T-helper 22 cell (primary cell): Measurements from ENCODE around the gene BCAS1.
"Not testable (repeated sequence)": the region's sequence is repeated elsewhere in the genome, so short reads cannot be mapped to it uniquely, and the experiment has no call there.

ENCODE experiments used
- DNase-seq: peaks from one replicate; pipeline ENCODE4 v3.0.0-alpha.2; 2020; ENCODE audit warnings: low read depth

Gene BCAS1

DNA sequence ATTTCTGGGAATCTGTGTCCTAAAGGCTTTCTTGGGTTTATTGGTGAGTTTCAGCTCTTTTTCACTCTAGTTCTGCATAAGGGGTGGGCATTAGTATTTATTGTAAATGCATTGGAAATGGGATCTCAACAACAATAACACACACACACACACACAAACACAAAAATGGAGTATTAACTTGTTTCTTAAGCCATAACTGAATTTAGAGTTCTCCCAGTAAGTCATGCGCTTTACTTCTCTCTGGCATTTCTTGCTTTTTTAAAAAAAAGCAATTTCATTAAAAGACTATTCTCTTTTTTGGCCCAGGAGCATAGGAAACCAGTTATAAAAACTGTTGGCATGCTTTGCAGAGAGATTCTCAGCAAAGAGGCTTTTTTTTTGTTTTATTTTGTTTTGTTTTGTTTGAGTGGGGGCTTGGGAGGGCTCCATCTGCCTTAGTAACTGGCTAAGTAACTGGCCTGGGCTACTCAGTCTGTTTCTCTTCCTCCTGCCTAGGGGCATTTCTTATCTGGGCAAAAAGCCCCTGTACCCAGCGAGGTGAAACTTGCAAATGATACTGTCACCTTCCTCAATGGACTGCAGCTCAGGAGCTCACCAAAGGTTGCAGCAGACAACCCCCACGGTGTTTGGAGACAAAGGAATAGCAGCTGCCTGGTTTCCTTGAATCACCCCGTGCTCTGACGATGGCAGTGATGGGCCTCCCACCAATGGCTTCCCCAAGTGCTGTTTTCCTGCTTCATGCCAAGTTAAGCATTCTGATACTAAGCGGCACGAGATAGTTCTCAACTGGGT lies 128.5 kb downstream of the BCAS1 start:
- DNase-seq, result no peak

DNA sequence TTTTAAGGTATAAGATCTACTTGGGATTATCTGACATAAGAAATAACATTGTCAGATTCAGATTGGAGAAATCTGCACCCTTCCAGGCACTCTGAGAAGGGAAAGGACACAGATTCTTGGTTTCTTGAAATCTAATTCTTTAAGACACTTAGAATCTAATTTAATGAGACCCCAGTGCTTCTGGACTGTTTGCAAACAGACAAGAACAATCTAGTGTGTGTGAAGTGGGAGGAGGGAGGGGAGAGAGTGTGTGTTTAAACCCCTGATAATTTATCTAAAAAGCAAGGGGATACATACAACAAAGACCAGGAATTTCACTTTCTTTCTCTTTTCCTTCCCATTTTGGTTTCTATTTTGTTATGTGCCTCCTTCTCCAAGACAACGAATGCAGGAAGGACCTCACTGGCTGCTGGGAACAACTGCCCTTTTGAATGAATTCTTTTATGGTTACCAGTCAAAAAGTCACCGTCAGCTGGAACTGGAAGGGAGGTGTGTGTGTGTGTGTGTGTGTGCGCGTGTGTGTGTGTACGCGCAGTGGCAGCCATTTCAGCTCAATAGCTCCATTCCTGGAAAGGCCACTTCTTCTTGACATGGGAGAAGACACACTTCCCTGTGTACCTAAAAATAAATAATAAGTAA lies 129.4 kb downstream of the BCAS1 start:
- no peak for DNase-seq

DNA sequence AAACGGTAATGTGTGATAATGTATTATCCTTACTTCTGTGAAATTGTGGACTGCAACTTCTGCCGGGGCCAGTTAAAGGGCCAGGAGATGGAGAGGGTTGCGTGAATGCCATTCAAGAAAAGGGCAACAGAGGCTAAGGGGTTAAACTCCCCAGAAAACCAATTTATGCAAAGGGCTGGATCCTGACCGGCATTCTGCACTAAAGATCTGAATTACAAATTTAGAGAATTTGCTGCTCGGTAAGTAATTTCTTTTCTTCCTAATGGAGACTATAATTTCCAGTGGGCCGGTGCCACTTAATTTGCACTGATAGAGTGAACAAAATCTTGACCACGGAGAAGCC lies 130.1 kb downstream of the BCAS1 start:
- DNase-seq, result no peak

DNA sequence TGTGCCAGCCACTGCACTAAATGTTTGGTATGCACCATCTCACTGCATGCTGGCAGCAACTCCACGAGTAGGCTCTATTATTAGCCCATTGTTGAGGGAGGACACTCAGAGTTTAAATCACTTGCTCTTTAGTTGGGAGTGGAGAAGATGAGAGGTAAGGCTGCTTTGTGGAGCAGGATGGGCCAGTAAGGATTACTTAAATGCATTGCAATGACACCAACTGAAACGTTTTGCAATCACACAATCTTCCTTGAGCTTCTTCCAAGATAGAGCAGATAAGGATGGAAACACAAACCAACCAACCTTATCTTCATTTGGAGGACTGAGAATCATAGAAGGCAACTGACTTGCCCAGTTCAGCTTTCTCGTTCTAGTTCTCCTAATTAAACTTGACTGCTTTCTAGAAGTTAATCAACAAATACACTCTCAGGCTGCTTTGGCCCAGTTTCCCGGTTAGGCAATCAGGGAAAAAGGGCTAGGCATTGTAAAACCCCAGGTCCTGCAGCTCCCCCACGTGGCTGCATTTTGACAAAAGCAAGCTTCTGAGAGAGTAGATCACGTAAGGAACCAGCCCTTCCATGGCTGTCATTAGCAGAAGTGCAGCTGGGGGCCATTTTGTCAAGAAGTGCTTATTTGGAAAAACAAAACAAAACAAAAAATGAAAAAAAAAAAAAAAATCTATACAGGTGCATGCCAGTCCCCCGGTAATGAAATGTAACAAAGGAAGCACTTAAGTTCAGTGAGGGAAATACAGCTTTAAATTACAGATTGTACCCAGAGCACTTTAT lies 130.6 kb downstream of the BCAS1 start:
- no peak for DNase-seq

DNA sequence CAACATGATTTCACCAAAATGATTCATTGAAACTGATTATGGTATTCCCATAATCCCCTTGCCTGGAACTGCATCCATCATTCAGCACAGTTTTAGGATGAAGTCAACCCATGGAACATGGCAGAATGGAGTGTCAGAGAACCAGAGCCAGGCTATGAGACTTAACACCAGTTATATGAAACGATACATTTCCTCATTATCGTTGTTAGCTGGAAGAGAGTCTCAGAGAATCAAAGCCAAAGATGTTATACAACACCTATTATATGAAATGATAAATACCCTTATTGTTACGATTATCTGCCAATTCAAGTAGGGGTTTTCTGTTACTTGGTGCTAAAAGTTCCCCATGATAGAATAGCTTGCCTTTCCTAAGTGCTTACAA lies 131.2 kb downstream of the BCAS1 start:
- DNase-seq, result no peak

DNA sequence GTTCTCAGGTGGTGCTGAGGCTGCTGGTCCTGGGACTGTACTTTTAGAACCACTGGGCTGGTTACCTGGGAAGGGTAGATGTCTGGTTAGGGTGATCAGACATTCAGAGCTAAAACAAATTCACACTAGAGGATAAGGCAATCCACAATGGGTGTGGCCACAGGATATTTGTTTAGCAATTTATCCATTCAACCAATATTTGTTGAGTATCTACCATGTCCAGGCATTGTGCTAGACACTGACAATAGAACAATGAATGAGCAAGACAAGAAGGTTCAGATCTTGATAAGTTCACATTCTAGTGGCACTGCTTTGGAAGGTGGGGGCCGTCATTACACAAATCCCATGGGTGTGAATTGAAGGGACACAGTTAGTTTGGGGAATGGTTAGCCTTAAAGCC lies 131.7 kb downstream of the BCAS1 start:
- DNase-seq, result no peak

DNA sequence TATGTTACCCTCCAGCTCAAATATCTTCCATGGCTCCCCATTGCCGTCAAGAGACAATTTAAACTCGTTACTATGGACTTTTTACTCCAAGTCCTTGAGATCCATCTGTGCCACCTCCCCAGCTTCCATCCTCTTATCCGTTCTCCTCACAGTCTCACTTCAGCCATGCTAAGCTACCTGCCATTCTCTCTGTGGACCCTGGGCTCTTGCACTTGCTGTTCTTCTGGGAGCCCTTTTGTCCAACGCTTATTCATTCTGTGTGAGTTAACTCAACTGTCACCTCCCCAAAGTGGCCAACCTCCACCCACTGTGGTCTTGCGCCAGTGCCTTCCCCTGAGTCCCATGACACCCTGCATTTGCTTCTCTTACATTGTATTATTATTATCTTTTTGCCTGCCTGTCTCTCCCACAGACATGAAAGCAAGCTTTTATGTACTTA lies 132.4 kb downstream of the BCAS1 start:
- DNase-seq, result no peak

DNA sequence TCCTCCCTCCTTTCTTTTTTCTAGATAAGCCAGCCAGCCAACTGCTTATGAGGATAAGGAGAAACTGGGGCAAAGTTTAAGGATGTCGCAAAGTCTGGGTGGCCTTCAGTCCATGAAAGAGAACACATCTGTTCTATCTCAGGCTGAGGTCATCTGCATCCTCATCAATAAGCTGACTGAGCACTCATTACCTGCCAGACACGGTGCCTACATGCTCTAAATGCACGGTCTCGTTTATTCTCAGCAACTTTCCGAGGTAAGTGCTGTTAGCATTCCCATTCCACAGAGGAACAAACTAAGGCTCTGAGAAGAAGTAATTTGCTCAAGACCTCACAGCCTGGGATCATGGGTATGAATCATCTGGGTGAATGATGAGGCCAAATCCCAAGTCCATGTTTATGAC lies 133.1 kb downstream of the BCAS1 start:
- DNase-seq, result no peak

DNA sequence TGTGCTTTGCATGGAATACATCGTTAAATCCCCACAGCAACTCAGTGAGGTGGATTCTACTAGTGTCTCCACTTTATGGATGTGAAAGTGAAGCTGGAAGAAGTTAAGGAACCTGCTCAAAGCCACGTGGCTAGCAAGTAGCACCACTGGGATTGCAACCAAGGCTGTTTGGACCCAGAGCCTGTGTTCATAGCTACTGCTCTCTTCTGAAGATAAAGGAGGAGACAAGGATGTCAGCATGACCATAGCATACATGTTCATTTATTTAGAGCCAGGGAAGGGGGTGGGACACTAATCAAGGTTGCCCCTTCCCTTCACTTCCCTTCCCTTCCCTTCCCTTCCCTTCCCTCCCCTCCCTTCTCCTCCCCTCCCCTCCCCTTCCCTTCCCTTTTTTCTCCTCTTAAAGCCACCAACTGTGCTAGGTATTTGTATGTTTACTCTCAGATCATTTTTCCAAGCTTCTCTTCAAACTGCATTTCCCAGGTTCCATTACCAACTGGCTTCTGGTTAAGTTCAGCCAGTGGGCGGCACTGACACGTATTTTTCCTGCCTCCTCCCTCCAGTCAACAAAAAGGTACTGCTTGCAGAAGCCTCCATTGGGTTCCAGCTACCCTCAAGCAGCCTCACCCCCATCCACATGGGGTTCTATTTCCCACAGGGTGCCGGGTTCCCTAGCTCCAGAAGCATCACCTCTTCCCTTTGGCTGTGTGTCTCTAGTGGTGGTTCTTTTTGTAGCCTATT lies 134.9 kb downstream of the BCAS1 start:
- DNase-seq, result no peak

DNA sequence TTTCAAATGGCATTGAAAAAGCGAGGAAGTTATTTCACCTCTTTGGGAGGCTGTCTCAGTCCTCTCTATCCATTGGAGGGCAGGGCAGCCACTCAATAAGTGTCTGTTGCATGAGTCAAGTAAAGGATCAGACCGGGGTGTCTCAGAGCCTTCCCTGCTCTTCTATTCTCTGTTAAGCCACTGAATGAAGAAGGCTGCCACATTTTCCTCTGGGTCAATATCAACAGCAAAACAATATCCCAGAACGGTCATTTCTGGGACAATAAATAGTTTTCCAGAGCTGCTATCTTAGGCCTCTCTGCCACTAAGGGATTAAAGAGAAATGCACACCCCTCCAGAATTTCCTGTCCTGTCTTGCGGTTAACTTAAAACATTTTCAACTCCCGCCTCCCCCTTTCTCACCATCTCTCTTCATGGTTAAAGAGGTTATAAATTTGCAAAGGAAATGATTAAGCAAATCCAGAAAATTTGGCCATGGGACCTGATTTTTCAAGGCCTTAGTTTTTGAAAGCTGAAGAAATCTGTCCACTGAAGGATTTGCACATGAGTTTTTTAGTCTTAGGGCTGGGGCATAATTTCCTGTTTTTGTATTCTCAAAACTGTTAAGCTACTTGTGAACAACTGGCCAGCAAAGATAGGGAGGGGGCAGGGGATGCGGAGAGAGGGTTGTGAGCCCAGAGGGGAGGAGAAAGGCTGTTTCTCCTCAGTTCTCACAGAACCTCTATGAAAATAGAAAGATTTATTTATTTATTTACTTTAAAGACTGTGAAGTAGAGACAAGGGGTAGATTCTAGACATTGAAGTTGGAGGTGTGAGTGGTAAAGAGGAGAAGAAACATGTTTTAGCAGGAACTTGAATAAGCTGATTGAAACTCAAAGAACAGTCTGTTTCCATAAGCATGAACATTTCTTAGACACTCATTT lies 135.7 kb downstream of the BCAS1 start:
- no peak for DNase-seq

DNA sequence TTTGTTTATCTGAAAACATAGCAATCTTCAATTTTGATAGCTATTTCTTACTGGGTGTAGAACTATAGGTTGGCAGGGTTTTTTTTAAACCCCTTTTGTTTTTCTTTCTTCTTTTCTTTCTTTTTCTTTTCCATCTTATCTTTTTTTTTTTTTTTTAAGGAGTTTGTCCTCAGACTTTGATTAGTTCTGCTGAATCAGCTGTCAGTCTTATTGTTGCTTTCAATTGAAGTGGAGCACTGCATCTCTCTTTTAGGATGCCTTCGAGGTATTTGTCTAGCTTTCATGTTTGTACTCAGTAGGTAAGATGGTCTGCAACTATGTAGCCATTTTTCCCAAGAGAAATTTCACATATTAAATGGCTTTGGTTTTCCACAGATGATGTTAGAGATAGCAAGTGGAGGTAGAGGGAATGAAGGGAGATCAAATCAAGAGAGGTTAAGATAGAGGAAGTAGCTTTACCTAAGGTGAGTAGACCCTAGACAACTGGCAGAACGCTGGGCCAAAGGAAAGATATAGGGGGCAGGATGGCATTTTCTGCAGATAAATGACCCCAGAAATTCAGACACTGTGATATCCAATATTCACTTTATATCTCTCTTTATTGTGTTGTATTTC lies 137.1 kb downstream of the BCAS1 start:
- no peak for DNase-seq

DNA sequence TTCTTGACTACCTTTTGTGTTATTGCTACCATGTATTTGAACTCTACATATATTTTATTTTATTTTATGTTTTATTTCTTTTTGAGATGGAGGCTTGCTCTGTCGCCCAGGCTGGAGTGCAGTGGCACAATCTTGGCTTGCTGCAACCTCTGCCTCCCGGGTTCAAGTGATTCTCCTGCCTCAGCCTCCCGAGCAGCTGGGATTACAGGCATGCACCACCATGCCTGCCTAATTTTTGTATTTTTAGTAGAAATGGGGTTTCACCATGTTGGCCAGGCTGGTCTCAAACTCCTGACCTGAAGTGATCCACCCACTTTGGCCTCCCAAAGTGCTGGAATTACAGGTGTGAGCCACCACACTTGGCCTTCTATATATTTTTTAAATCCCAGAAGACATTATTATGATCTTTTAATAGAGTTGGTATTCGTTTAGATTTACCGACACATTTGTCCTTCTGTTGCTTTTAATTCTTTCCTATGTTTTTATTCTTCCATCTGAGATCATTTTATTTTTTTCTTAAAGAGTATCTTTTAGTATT lies 137.7 kb downstream of the BCAS1 start:
- DNase-seq, result not testable (repeated sequence)

DNA sequence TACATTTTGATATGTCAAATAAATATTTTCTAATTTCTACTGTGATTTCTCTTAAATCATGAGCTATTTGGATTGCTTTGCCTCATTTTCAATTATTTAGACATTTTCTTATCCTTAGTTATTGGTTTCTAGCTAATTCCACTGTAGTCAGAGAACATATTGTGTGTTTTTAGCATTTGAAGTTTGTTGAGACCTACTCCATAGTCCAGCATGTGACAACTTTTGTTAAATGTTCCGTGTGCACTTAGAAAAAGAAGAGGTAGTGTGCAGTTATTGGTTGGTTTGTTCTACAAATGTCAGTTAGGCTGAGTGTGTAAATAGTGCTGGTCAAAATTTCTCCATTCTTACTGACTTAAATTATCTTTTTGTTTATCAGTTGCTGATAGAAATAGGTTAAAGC lies 138.8 kb downstream of the BCAS1 start:
- DNase-seq, result no peak

DNA sequence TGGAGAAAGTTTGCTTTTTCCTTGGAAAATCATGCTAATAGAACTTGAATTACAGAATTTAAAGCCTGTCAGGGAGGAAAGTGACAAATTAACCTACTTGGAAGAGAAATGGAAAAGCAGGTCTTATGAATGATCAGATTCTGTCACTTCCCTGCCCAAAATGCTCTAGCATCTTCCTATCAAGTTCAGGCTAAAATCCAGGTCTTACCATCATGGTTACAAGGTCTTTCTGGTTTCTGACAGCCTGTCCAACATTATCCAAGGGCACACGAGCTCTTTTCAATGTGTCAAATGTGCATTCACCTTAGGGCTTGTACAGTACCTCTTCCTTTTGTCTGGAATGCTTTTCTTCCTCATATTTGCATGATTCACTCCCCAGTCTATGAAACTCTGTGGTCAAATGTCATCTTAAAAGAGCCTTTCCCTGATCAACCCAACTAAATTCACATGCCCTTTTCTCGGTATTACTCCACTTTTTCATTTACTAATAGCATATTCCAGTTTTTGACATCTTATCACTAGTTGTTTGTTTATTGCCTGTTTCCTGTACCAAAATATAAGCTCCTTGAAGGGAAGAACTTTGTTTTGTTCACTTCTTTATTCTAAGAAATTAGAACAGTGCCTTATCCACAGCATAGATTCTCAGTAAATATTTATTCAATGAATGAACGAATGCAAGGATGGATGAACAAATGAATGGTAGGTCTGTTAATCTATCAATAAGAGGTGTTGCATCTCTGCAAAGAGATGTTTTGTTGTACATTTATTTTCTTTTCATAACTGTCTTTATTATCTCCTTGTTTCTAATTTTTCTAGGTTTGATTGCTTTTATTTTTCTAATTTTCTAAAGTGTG lies 139.5 kb downstream of the BCAS1 start:
- DNase-seq, result no peak

DNA sequence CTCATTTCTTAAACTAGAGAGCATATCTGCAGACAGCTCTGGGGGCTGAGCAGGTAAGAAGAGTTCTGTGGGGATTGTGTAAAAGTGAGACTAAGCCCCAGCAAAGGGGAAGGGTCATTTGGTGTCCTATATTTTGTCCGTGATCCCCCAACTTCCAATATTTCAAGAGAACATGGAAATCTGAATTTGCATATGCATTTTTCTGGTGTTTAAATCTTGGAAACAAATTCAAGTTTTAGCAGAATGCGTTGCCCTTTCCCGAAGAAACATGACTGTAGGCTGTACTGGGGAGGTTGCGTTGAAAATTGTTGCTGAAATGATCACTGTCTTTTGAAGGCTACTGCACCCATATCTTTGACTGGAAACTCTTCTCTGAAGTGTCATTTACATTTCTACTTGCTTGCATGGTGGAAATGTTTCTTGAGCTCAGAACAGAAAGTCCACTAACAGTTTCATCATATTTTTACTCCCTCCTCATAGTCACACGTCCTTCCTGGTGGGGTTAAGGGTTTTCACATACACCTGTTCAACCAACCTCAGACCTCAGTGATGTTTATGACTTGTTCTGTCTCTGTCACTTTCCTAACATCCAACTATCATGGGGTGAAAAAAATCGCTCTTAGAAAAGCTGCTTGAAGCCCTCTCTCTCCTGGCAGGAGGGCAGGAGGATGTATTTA lies 140.3 kb downstream of the BCAS1 start:
- no peak for DNase-seq

DNA sequence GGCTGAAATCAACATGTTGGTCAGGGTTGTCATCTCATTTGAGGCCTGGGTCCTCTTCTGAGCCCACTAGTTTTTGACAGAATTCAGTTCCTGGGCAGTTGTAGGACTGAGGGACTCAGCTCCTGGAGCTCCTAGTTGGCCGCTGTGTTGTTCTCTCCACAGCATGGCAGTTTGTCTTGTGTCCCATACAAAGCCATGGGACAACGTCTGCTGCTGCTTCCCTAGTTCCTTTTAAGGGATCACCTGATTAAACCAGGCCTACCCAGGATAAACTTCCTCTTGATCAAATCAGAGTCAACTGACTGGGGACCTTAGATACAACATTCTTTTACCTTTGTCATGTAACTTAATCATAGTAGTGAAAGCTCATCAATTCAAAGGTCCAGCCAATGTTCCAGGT lies 141.0 kb downstream of the BCAS1 start:
- no peak for DNase-seq

DNA sequence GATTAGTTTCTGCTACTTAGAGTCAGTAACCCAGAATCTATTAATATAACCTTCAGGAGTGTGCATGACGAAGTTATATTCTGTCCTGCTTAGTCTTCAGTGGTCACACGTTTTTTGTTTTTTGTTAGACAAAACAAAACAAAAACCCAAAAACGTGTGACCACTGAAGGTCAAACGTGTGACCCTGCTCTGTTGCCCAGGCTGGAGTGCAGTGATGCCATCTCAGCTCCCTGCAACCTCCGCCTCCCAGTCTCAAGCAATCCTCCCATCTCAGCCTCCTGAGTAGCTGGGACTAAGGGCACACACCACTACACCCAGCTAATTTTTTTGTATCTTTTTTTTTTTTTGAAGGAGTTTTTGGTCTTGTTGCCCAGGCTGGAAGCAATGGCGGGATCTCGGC lies 142.4 kb downstream of the BCAS1 start:
- DNase-seq, result no peak

DNA sequence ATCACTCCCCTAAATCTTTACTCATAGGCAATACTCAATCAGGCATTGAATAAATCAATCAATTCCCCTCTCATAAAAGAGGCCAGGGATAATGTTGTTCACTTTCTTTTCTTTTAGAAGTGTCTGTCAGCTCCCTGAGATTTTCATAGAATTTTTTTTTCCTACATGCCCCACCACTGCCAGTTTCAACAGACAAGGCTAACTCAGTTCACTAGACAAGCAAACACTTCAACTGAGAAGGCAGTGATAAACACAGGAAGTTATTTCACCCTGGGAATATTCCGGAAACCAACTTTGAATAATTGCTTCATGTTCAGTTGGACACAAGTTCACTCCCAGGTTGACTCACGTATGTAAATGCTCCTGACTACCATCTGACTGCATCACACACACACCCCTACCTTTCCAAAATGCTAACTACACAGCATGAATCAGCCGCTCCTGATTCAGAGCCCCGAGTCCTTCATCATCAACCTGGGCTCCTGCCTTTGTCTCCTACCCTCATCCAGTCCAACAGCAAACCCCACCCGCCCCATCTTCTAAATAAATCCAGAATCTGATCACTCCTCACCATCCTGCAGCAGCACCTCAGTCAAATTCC lies 143.9 kb downstream of the BCAS1 start:
- DNase-seq, result no peak
